GM18505 (cell line): ENCODE data around the gene KIAA0753.

Source experiments
- ATAC-seq: cut with Tn5 transposase; IDR thresholded peaks from one replicate; pipeline ENCODE4 v1.9.1; 2021; ENCODE audit not compliant: unreplicated experiment
- POLR2A ChIP-seq: IDR thresholded peaks from 4 replicates; pipeline ENCODE4 v1.6.1; 2011; ENCODE audit warnings: borderline replicate concordance; ENCODE audit not compliant: insufficient read depth, insufficient read length; ENCODE audit errors: extremely low read depth

Gene KIAA0753

GRCh38 chr17:6592173-6592572 is 48.3 kb downstream of the KIAA0753 start:
- TF ChIP-seq POLR2A = no peak

GRCh38 chr17:6591599-6592158 is 48.8 kb downstream of the KIAA0753 start:
- TF ChIP-seq POLR2A = no peak
- no peak for ATAC-seq

More at GRCh38 chr17:6592173-6592572, 48.3 kb downstream of the KIAA0753 start:
- ATAC-seq = no peak

- ATAC-seq = no peak
Observed at GRCh38 chr17:6589266-6589946, 51.1 kb downstream of the KIAA0753 start.

GRCh38 chr17:6588165-6588564 is 52.3 kb downstream of the KIAA0753 start:
- no peak for ATAC-seq
- no peak for TF ChIP-seq POLR2A

More at GRCh38 chr17:6589266-6589946, 51.1 kb downstream of the KIAA0753 start:
- TF ChIP-seq POLR2A = no peak

- no peak for TF ChIP-seq POLR2A
- no peak for ATAC-seq
Observed at GRCh38 chr17:6587310-6587709, 53.2 kb downstream of the KIAA0753 start.

- ATAC-seq = no peak
- no peak for TF ChIP-seq POLR2A
Observed at GRCh38 chr17:6583411-6583810, 57.1 kb downstream of the KIAA0753 start.

- TF ChIP-seq POLR2A = no peak
- ATAC-seq = no peak
Observed at GRCh38 chr17:6580625-6581024, 59.9 kb downstream of the KIAA0753 start.

GRCh38 chr17:6578491-6578890 is 62.0 kb downstream of the KIAA0753 start:
- no peak for ATAC-seq
- no peak for TF ChIP-seq POLR2A

GRCh38 chr17:6577686-6578263 is 62.7 kb downstream of the KIAA0753 start:
- TF ChIP-seq POLR2A = no peak
- ATAC-seq = no peak

GRCh38 chr17:6576038-6576785 is 64.3 kb downstream of the KIAA0753 start:
- no peak for ATAC-seq
- TF ChIP-seq POLR2A = no peak

- no peak for TF ChIP-seq POLR2A
- no peak for ATAC-seq
Observed at GRCh38 chr17:6575596-6575988, 64.9 kb downstream of the KIAA0753 start.

GRCh38 chr17:6574687-6575595 is 65.6 kb downstream of the KIAA0753 start:
- TF ChIP-seq POLR2A = no peak
- no peak for ATAC-seq
